Measurements from ENCODE around the gene RIN2.
"Not testable (repeated sequence)": the region's sequence is repeated elsewhere in the genome, so short reads cannot be mapped to it uniquely, and the experiment has no call there.

The RIN2 gene

GRCh38 chr20:19738951-19739350 lies 19.1 kb upstream of the RIN2 start:
- no peak for DNase-seq

- no peak for DNase-seq
Measured at GRCh38 chr20:19739351-19739750, 18.7 kb upstream of the RIN2 start.

- DNase-seq, result no peak
Measured at GRCh38 chr20:19740512-19740911, 17.5 kb upstream of the RIN2 start.

- no peak for DNase-seq
Measured at GRCh38 chr20:19741924-19742323, 16.1 kb upstream of the RIN2 start.

GRCh38 chr20:19742974-19743639 lies 15.0 kb upstream of the RIN2 start:
- DNase-seq, result no peak

GRCh38 chr20:19743640-19743995 lies 14.4 kb upstream of the RIN2 start:
- no peak for DNase-seq

- no peak for DNase-seq
Measured at GRCh38 chr20:19745106-19745505, 13.0 kb upstream of the RIN2 start.

GRCh38 chr20:19745584-19745983 lies 12.5 kb upstream of the RIN2 start:
- DNase-seq, result no peak

- no peak for DNase-seq
Measured at GRCh38 chr20:19746396-19746795, 11.7 kb upstream of the RIN2 start.

GRCh38 chr20:19747903-19748302 lies 10.2 kb upstream of the RIN2 start:
- no peak for DNase-seq

GRCh38 chr20:19748681-19749080 lies 9.4 kb upstream of the RIN2 start:
- DNase-seq, result no peak

GRCh38 chr20:19749618-19750071 lies 8.4 kb upstream of the RIN2 start:
- DNase-seq, result no peak

GRCh38 chr20:19750101-19750606 lies 7.9 kb upstream of the RIN2 start:
- no peak for DNase-seq

- DNase-seq, result no peak
Measured at GRCh38 chr20:19750907-19751636, 7.0 kb upstream of the RIN2 start.

GRCh38 chr20:19754201-19754600 lies 3.9 kb upstream of the RIN2 start:
- DNase-seq, result not testable (repeated sequence)

- DNase-seq, result no peak
Measured at GRCh38 chr20:19756761-19757486, 1.1 kb upstream of the RIN2 start.

- no peak for DNase-seq
Measured at GRCh38 chr20:19757487-19758132, 448 bp upstream of the RIN2 start.

GRCh38 chr20:19758501-19759331 lies 658 bp downstream of the RIN2 start:
- no peak for DNase-seq

- DNase-seq, result no peak
Measured at GRCh38 chr20:19760371-19760721, 2.3 kb downstream of the RIN2 start.

- no peak for DNase-seq
Measured at GRCh38 chr20:19761326-19761725, 3.3 kb downstream of the RIN2 start.

GRCh38 chr20:19761841-19762240 lies 3.8 kb downstream of the RIN2 start:
- no peak for DNase-seq

- DNase-seq, result no peak
Measured at GRCh38 chr20:19764207-19764606, 6.1 kb downstream of the RIN2 start.

Data from activated effector memory CD4-positive, alpha-beta T cell treated with Interleukin-2 at 50 U/mL for 16 hours (primary cell).